Activated CD4-positive, alpha-beta T cell treated with anti-CD3 and anti-CD28 coated beads for 36 hours (primary cell): ENCODE results near the gene MUC22. TPM values are rescaled to one million over a fixed set of nuclear protein-coding genes. Genes with fewer than 3 reads are reported as not detected.
A peak's percentile ranks its signal among the peaks of the same experiment; 100 is the strongest.
"Not testable (repeated sequence)": the region's sequence is repeated elsewhere in the genome, so short reads cannot be mapped to it uniquely, and the experiment has no call there.

ENCODE experiments used
- ATAC-seq: fragments of 200-7000 bp; cut with Tn5 transposase; one replicate; pipeline ENCODE4 v1.10.0; 2021; ENCODE audit warnings: mild to moderate bottlenecking, moderate library complexity
- CTCF ChIA-PET: fragments of 350-600 bp; sonication (Branson Sonifier 250); formaldehyde crosslinking; loops from one replicate; lab custom pipeline; 2021; ENCODE audit warnings: antibody characterized with exemption; lab: Charles Lee
- POLR2A ChIA-PET: fragments of 350-600 bp; sonication (Branson Sonifier 250); formaldehyde crosslinking; loops from one replicate; lab custom pipeline; 2021; ENCODE audit warnings: antibody characterized with exemption, inconsistent platforms; lab: Charles Lee
- DNase-seq: peaks from one replicate; pipeline ENCODE4 v3.0.0-alpha.2; 2020
- H3K27ac Mint-ChIP-seq: one replicate; pipeline ENCODE4 v1.8.0; 2021; ENCODE audit warnings: mixed read lengths
- H3K27me3 Mint-ChIP-seq: one replicate; pipeline ENCODE4 v1.8.0; 2021; ENCODE audit warnings: mixed read lengths
- H3K36me3 Mint-ChIP-seq: one replicate; pipeline ENCODE4 v1.8.0; 2021; ENCODE audit warnings: low read depth, mixed read lengths
- H3K4me1 Mint-ChIP-seq: one replicate; pipeline ENCODE4 v1.8.0; 2021; ENCODE audit warnings: mixed read lengths
- H3K4me3 Mint-ChIP-seq: one replicate; pipeline ENCODE4 v1.8.0; 2021; ENCODE audit warnings: mild to moderate bottlenecking, moderate library complexity, mixed read lengths
- H3K9me3 Mint-ChIP-seq: one replicate; pipeline ENCODE4 v1.8.0; 2021; ENCODE audit warnings: low read depth, mixed read lengths
- intact Hi-C, 2 experiments: fragments of 100-400 bp; cut with DNase I in 1 of 2; cut with micrococcal nuclease in 1 of 2; formaldehyde crosslinking; loops; one replicate each; pipeline versions ENCODE4 v1.14.2 to v1.15.1; 2022 to 2024; cut with DNase I, micrococcal nuclease
- total RNA-seq, 2 experiments: library from RNA; stranded (reverse); gene quantifications; one replicate each; pipeline ENCODE4 v1.2.3, GENCODE V29; 2021

Gene MUC22
- not detected for total RNA-seq

DNA sequence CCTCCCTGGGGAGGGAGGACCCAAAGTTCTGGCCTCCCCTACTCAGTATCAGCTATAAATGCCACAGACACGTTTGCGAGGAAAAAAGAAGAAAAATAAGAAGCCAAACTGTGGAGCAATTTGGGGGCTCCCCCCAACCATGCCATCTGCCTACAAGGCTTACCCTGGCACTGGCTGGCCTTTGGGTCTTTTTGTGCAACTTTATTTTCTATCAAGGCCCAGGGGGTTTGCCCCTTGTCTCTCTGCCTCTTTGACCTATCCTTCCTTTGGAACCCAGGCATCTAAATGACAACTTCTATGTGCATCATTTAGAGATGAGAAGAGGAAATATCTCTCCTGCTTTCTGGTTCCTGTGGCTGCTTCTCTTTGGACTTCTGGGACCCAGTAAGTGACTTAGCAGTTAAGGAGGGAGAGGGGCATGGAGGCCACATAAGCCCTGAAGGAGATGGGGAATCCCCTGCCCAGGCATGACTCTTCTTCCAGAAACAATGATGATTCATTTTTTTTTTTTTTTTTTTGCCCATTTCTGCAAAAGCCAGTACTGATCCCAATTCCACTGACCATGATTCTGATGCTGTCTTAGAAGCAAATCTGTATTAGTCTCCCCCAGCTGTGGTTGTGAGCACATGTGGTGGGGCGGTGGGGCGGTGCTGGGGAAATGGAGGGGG is at the start of gene MUC22:
Gene MUC22 (plus strand): TSS at position 82 of the 668 bp plus-strand sequence. CDS start 233 bp downstream, at position 315.
- POLR2A ChIA-PET: no interaction called here
- CTCF ChIA-PET: no interaction called here
- Mint-ChIP-seq H3K9me3 (peaks cover 3% of the 10 kb centered on the region), H3K4me3 (no peak within 1 kb of the TSS), H3K27ac (no peak within 1 kb of the TSS), H3K4me1 (peaks cover 17% of the 10 kb centered on the region), H3K36me3 (no peaks in the 10 kb centered on the region), H3K27me3 (peaks cover 29% of the 10 kb centered on the region)
- intact Hi-C loops: no loop called here
- DNase-seq: peak; percentile 56
- ATAC-seq: peak; percentile 87

GRCh38 chr6:30960907-30961673 is 49.2 kb upstream of the MUC22 start:
- Mint-ChIP-seq H3K27me3 (peaks cover 20% of the 10 kb centered on the region), H3K4me1 (no peaks in the 10 kb centered on the region), H3K9me3 (no peaks in the 10 kb centered on the region), H3K27ac (no peak overlapping the region), H3K4me3 (no peak overlapping the region), H3K36me3 (no peaks in the 10 kb centered on the region)
- ATAC-seq: no peak
- CTCF ChIA-PET: interaction anchor here (0.8 kb wide), 1 partner anchor 126 kb away, joined by 4 read pairs; no protein-coding TSS in a partner anchor
- DNase-seq: no peak
- intact Hi-C loops: no loop called here
- POLR2A ChIA-PET: no interaction called here

GRCh38 chr6:30962716-30963115 is 47.6 kb upstream of the MUC22 start:
- no peaks in the 10 kb centered on the region for H3K9me3 Mint-ChIP-seq
- DNase-seq: no peak
- peaks cover 17% of the 10 kb centered on the region for H3K27me3 Mint-ChIP-seq
- H3K36me3 Mint-ChIP-seq: no peaks in the 10 kb centered on the region
- CTCF ChIA-PET: no interaction called here
- no peak overlapping the region for H3K4me3 Mint-ChIP-seq
- ATAC-seq: no peak
- intact Hi-C loops: no loop called here
- POLR2A ChIA-PET: interaction anchor here (0.9 kb wide), 1 partner anchor 117 kb away, joined by 3 read pairs; no protein-coding TSS in a partner anchor
- H3K27ac Mint-ChIP-seq: no peak overlapping the region
- no peaks in the 10 kb centered on the region for H3K4me1 Mint-ChIP-seq

- ATAC-seq (no peak), DNase-seq (no peak)
- POLR2A ChIA-PET: no interaction called here
- Mint-ChIP-seq H3K4me1 (no peaks in the 10 kb centered on the region), H3K4me3 (no peak overlapping the region), H3K9me3 (no peaks in the 10 kb centered on the region), H3K27me3 (peaks cover 17% of the 10 kb centered on the region), H3K36me3 (no peaks in the 10 kb centered on the region), H3K27ac (no peak overlapping the region)
- intact Hi-C loops: loop anchor here in 1 of 2 experiments (2.0 kb wide), 1 partner anchor 35 kb away; no protein-coding TSS in a partner anchor
- CTCF ChIA-PET: no interaction called here
Observed at GRCh38 chr6:30963641-30964040, 46.6 kb upstream of the MUC22 start.

- Mint-ChIP-seq H3K4me1 (no peaks in the 10 kb centered on the region), H3K4me3 (no peak overlapping the region), H3K36me3 (no peaks in the 10 kb centered on the region), H3K27ac (no peak overlapping the region), H3K9me3 (no peaks in the 10 kb centered on the region), H3K27me3 (peaks cover 15% of the 10 kb centered on the region)
- CTCF ChIA-PET: no interaction called here
- POLR2A ChIA-PET: no interaction called here
- DNase-seq (peak; percentile 38), ATAC-seq (peak; percentile 57)
- intact Hi-C loops: loop anchor here in 1 of 2 experiments (2.0 kb wide), 1 partner anchor 35 kb away; no protein-coding TSS in a partner anchor
Observed at GRCh38 chr6:30964075-30964474, 46.2 kb upstream of the MUC22 start.

GRCh38 chr6:30965140-30965601 is 45.1 kb upstream of the MUC22 start:
- no peak for DNase-seq
- H3K4me3 Mint-ChIP-seq: no peak overlapping the region
- peaks cover 16% of the 10 kb centered on the region for H3K27me3 Mint-ChIP-seq
- POLR2A ChIA-PET: no interaction called here
- no peaks in the 10 kb centered on the region for H3K36me3 Mint-ChIP-seq
- H3K4me1 Mint-ChIP-seq: no peaks in the 10 kb centered on the region
- intact Hi-C loops: loop anchor here in 1 of 2 experiments (2.0 kb wide), 1 partner anchor 34 kb away; no protein-coding TSS in a partner anchor
- ATAC-seq: peak; percentile 19
- H3K9me3 Mint-ChIP-seq: no peaks in the 10 kb centered on the region
- H3K27ac Mint-ChIP-seq: no peak overlapping the region
- CTCF ChIA-PET: no interaction called here

GRCh38 chr6:30966154-30966553 is 44.1 kb upstream of the MUC22 start:
- Mint-ChIP-seq H3K27me3 (peaks cover 16% of the 10 kb centered on the region), H3K4me3 (no peak overlapping the region), H3K9me3 (no peaks in the 10 kb centered on the region), H3K36me3 (no peaks in the 10 kb centered on the region), H3K4me1 (no peaks in the 10 kb centered on the region), H3K27ac (no peak overlapping the region)
- intact Hi-C loops: no loop called here
- ChIA-PET POLR2A (no interaction called here), CTCF (no interaction called here)
- ATAC-seq (no peak), DNase-seq (no peak)

DNA sequence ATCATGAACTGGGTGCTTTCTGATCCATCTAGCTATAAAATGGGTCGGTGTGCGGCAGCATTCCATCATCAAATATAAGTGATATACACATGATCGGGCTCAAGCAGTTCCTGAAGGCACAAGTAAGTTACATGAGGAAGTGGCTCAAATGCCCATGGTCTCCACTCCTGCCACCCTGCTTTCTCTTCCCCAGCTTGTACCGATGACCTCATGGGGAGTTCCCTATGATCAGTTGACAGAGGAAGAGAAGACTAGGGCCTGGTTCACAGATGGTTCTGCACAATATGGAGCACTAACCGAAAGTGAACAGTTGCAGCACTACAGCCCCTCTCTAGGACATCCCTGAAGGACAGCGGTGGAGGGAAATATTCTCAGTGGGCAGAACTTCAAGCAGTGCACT is 41.1 kb upstream of the MUC22 start:
- DNase-seq, CTCF ChIA-PET, H3K9me3 Mint-ChIP-seq, H3K4me1 Mint-ChIP-seq, H3K27ac Mint-ChIP-seq, H3K36me3 Mint-ChIP-seq, POLR2A ChIA-PET, H3K4me3 Mint-ChIP-seq, intact Hi-C loops, ATAC-seq: not testable (repeated sequence)
- peaks cover 14% of the 10 kb centered on the region for H3K27me3 Mint-ChIP-seq

DNA sequence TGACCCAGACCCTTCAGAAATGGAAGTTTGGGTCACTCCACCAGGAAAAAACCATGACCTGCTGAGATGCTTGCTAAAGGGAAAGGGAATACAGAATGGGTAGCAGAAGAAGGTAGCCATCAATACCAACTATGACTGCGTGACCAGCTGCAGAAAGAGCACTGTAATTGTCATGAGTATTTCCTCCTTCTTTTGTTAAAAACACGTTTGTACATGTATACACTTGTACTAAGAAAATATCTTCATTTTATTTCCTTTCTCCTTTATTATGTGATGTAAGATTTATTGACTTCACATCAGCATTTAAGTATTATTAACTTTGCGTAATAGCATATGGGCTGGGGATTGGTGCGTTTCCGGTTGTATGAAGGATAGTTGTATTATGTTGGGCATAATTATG is 39.3 kb upstream of the MUC22 start:
- no peaks in the 10 kb centered on the region for H3K9me3 Mint-ChIP-seq
- no peak for DNase-seq
- H3K4me3 Mint-ChIP-seq: no peak overlapping the region
- CTCF ChIA-PET: no interaction called here
- intact Hi-C loops: no loop called here
- no peak overlapping the region for H3K27ac Mint-ChIP-seq
- H3K27me3 Mint-ChIP-seq: peaks cover 2% of the 10 kb centered on the region
- POLR2A ChIA-PET: no interaction called here
- H3K4me1 Mint-ChIP-seq: no peaks in the 10 kb centered on the region
- no peak for ATAC-seq
- H3K36me3 Mint-ChIP-seq: no peaks in the 10 kb centered on the region

DNA sequence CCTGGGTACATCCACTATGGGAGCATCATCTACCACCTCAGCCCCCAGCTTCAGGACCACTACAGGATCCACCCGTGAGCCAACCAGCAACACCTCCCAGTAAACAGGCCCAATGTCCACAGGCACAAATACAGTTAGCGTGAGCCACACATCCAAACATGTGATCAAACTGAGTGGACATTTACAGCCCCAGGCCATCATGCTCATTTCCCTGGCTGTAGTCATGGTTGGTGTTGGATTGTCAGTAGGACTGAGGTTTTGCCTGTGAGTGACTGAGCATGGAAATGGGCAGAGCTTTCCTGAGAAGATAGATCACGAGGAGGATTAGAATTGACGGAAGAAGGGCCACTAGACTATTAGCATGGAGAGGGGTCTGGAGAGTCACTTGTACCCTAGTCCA is 37.5 kb upstream of the MUC22 start:
- no peak for ATAC-seq
- Mint-ChIP-seq H3K9me3 (no peaks in the 10 kb centered on the region), H3K27ac (no peak overlapping the region), H3K4me1 (no peaks in the 10 kb centered on the region), H3K27me3 (peaks cover 2% of the 10 kb centered on the region), H3K36me3 (no peaks in the 10 kb centered on the region), H3K4me3 (no peak overlapping the region)
- ChIA-PET POLR2A (no interaction called here), CTCF (no interaction called here)
- intact Hi-C loops: no loop called here
- DNase-seq: no peak

DNA sequence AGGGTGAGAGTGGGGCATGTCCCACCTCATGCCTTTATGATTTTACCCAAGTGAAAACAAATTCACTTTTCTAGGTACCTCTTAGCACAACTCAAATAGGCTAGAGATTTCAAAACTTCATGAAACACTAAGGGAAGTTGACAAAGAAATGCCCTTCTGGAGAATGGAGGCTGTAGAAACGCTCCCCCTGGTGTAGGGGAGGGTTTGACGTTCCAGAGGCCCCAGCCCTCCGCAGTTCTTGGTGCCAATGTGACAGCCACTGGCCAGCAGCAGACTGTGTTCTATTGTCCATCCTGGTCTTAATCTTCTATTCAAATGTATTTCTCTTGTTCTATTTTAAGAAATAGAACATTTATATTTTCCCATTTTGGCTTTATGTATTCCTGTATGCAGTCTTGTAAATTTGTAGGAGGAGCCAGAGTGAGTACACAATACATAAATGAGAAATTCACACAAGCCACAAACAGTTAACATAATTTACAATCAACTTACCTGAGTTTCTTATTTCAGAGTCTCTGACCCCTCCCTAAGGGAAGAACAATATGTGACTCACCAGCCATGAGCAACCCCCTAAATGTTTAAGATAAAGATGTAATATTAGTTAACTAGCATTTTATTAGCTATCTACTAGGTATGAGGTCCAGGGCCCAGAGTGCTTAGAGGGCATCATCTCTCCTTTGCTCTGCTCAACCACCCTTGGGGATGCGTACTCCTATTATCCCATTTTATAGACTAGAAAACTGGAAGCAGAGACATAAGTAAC is 35.6 kb upstream of the MUC22 start:
- H3K9me3 Mint-ChIP-seq: no peaks in the 10 kb centered on the region

More for the DNA sequence above, 35.6 kb upstream of the MUC22 start:
- Mint-ChIP-seq H3K27ac (no peak overlapping the region), H3K36me3 (no peaks in the 10 kb centered on the region), H3K27me3 (peaks cover 7% of the 10 kb centered on the region), H3K4me3 (no peak overlapping the region), H3K4me1 (no peaks in the 10 kb centered on the region)
- intact Hi-C loops: no loop called here
- POLR2A ChIA-PET: no interaction called here
- DNase-seq (no peak), ATAC-seq (no peak)
- CTCF ChIA-PET: interaction anchor here (1.4 kb wide), 1 partner anchor 105 kb away, joined by 4 read pairs; no protein-coding TSS in a partner anchor
